Measurements from ENCODE around the gene DDHD1.

The DDHD1 gene

GRCh38 chr14:53175375-53175774, 22.3 kb upstream of the DDHD1 start:
- H3K4me3 Mint-ChIP-seq = no peak overlapping the region

GRCh38 chr14:53174918-53175317, 21.8 kb upstream of the DDHD1 start:
- Mint-ChIP-seq H3K27me3 (ENCODE audit: low read depth, poor library complexity) (peaks cover 2% of the 10 kb centered on the region), H3K27ac (no peak overlapping the region), H3K4me3 (no peak overlapping the region), H3K9me3 (no peaks in the 10 kb centered on the region), H3K36me3 (ENCODE audit: low read depth) (no peaks in the 10 kb centered on the region), H3K4me1 (no peaks in the 10 kb centered on the region)
- TF ChIP-seq CTCF (IDR thresholded peaks at IDR 0.05) = no peak
- DNase-seq = no peak

More at GRCh38 chr14:53175375-53175774, 22.3 kb upstream of the DDHD1 start:
- peaks cover 4% of the 10 kb centered on the region for H3K4me1 Mint-ChIP-seq
- peaks cover 2% of the 10 kb centered on the region for H3K27me3 Mint-ChIP-seq (ENCODE audit: low read depth, poor library complexity)
- no peak for DNase-seq
- no peaks in the 10 kb centered on the region for H3K9me3 Mint-ChIP-seq
- H3K36me3 Mint-ChIP-seq (ENCODE audit: low read depth) = no peaks in the 10 kb centered on the region
- no peak for TF ChIP-seq CTCF (IDR thresholded peaks at IDR 0.05)
- H3K27ac Mint-ChIP-seq = no peak overlapping the region

GRCh38 chr14:53168786-53169185, 15.7 kb upstream of the DDHD1 start:
- no peaks in the 10 kb centered on the region for H3K4me1 Mint-ChIP-seq
- H3K4me3 Mint-ChIP-seq = no peak overlapping the region
- H3K27ac Mint-ChIP-seq = no peak overlapping the region
- peaks cover 5% of the 10 kb centered on the region for H3K9me3 Mint-ChIP-seq
- DNase-seq = no peak
- H3K36me3 Mint-ChIP-seq (ENCODE audit: low read depth) = no peaks in the 10 kb centered on the region
- no peak for TF ChIP-seq CTCF (IDR thresholded peaks at IDR 0.05)
- H3K27me3 Mint-ChIP-seq (ENCODE audit: low read depth, poor library complexity) = peaks cover 5% of the 10 kb centered on the region

- TF ChIP-seq CTCF (IDR thresholded peaks at IDR 0.05) = no peak
- no peak overlapping the region for H3K27ac Mint-ChIP-seq
- no peaks in the 10 kb centered on the region for H3K36me3 Mint-ChIP-seq (ENCODE audit: low read depth)
- peaks cover 5% of the 10 kb centered on the region for H3K27me3 Mint-ChIP-seq (ENCODE audit: low read depth, poor library complexity)
- H3K4me3 Mint-ChIP-seq = no peak overlapping the region
- DNase-seq = no peak
- peaks cover 5% of the 10 kb centered on the region for H3K9me3 Mint-ChIP-seq
- no peaks in the 10 kb centered on the region for H3K4me1 Mint-ChIP-seq
Measured at GRCh38 chr14:53167602-53168328, 14.6 kb upstream of the DDHD1 start.

GRCh38 chr14:53161758-53162435, 8.8 kb upstream of the DDHD1 start:
- Mint-ChIP-seq H3K4me3 (no peak overlapping the region), H3K9me3 (peaks cover 5% of the 10 kb centered on the region), H3K4me1 (no peaks in the 10 kb centered on the region), H3K36me3 (ENCODE audit: low read depth) (no peaks in the 10 kb centered on the region), H3K27me3 (ENCODE audit: low read depth, poor library complexity) (peaks cover 2% of the 10 kb centered on the region), H3K27ac (no peak overlapping the region)
- no peak for DNase-seq
- no peak for TF ChIP-seq CTCF (IDR thresholded peaks at IDR 0.05)

Data from nephron progenitor cell (in vitro differentiated cells).